ENCODE measurements around the gene ODF4.

GRCh38 chr17:8392274-8392673 lies 52.6 kb downstream of the ODF4 start:
- no peak for TF ChIP-seq KDM1A (IDR thresholded peaks at IDR 0.05; ENCODE audit: borderline replicate concordance)
- no peak for TF ChIP-seq ZBTB11 (CRISPR knock-in tag; IDR thresholded peaks at IDR 0.05)
- no peak for TF ChIP-seq SRF (IDR thresholded peaks at IDR 0.05; ENCODE audit: low read depth in 2 of 2, low read length in 2 of 2)
- TF ChIP-seq CTCF (IDR thresholded peaks at IDR 0.05 in 2 of 3, conservative IDR thresholded peaks at IDR 0.05 in 1 of 3; ENCODE audit: control insufficient read depth in 2 of 3, extremely low read depth in 1 of 3, insufficient read depth in 1 of 3, low read depth in 3 of 3, low read length in 3 of 3): no peak
- no peak for TF ChIP-seq PBX3 (IDR thresholded peaks at IDR 0.05; ENCODE audit: insufficient replicate concordance, low read depth, low read length)
- TF ChIP-seq CHD1 (IDR thresholded peaks at IDR 0.05; ENCODE audit: low read depth, low read length): no peak
- TF ChIP-seq CEBPB (IDR thresholded peaks at IDR 0.05; ENCODE audit: borderline replicate concordance in 1 of 2, low read depth in 2 of 2, low read length in 2 of 2): no peak
- TF ChIP-seq ATF3 (IDR thresholded peaks at IDR 0.05; ENCODE audit: borderline replicate concordance, extremely low read depth, low read depth, low read length): no peak
